Stimulated activated CD8-positive, alpha-beta memory T cell treated with anti-CD3 and anti-CD28 coated beads, Interleukin-7, amount 100 ng/mL, for 4 hours (primary cell): ENCODE measurements around the gene NLRP6.
"Not testable (repeated sequence)": the region's sequence is repeated elsewhere in the genome, so short reads cannot be mapped to it uniquely, and the experiment has no call there.

Experiments used
- DNase-seq, 2 donors: peaks; one replicate each; pipeline ENCODE4 v3.0.0-alpha.2; 2020; ENCODE audit warnings: low read depth in 2 of 2

The NLRP6 gene

DNA sequence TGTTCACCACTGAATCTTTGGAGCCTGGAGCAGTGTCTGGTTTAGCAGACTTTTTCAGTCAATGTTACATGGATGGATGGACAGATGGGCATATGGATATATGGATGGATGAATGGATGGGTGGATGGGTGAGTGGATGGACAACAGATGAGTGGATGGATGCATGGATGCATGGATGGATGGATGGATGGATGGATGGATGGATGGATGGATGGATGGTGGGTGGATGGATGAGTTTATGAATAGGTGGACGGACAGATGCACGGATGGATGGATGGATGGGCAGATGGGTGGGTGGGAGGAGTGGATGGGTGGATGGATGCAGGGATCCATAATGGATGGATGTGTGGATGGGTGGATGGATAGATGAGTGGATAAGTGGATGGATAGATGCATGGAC lies 22.4 kb upstream of the NLRP6 start:
- DNase-seq, result no peak

DNA sequence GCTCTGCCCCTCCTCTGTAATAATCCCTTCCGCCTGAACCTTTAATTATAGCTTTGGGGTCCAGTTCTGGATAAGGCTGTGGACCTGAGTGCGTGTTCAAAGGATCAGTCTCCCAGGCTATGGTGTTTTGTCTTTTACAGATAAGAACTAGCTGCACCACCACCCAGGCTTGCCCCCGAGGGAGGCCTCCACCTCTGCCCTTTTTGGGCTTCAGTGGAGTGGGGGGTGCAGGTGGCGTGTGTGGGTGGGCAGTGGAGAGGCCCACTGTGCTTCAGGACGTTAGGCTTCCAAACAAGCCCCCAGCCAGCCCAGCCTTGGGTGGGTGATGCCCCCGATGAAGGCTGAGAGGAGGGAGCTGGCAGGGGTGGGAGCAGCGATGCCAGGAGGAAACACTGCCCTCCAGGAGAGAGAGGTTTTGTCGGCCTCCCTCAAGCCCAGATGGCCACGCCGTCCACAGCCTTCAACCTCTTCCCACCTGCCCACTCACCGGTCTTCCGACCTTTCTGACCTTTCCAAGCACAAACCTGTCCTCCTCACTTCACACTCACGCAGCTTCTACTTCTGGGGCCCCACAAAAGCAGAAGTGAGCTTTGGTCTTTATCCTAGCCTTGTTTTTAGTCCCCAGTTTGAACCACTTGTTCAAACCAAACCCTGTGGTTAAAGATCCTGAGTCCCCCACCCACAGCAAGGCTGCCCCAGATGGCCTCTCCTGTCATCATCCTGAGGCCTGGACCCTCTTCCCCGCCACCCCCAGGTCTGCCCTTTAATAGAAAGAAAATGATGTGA lies 21.1 kb upstream of the NLRP6 start:
- no peak for DNase-seq

DNA sequence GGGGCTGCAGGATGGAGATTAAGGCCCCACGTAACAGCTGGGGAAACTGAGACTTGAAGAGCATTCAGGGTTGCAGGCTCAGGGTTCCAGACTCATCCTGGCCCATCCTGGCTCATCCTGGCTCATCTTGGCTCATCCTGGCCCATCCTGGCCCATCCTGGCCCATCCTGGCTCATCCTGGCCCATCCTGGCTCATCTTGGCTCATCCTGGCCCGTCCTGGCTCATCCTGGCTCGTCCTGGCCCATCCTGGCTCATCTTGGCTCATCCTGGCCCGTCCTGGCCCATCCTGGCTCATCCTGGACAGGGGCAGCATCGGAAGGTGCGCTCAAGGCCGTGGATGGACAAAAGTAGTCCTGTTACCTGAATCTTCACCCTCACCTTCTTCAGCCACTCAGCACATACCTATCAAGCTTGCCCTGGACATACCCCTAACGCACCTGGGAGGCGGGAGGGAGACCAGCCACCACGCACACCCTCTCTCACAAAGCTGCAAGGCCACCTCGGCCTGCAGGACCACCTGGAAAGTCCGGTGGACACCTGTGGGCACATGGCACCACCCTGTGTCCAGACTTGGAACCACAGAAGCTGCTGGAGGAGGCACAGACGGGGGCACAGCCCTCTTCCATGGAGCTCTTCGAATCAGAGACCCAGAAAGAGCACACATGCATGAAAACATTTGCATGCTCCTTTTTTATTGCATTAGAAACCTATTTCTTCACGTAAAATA lies 20.3 kb upstream of the NLRP6 start:
- no peak for DNase-seq

DNA sequence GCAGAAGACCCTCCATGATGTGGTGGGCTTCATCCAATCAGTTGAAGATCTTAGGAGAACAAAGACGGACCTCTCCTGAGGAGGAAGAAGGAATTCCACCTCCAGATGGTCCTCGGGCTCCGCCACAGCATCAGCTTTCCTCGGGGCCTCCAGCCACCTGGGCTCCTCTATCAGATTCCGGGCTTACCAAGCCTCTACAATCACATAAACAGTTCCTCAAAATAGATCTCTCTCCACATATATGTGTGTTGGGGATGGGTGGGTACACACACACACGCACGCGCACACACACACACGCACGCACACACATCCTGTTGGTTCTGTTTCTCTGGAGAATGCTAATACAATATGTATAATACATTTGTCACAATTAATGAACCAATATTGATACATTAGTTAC lies 18.8 kb upstream of the NLRP6 start:
- no peak for DNase-seq

DNA sequence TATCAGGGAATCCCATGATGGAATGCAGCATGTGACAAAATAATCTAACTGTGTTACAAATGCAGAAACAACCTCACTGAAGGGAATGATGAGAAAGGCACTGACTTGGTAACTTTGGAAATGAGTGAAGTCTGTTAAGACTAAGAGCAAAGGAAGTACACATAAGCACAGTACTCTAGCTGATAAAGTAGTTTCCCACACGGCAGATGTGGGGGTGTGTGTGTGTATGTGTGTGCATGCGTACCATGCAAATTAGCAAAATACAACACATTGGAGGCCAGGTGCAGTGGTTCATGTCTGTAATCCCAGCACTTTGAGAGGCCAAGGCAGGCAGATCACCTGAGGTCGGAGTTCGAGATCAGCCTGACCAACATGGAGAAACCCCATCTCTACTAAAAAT lies 16.6 kb upstream of the NLRP6 start:
- no peak for DNase-seq

DNA sequence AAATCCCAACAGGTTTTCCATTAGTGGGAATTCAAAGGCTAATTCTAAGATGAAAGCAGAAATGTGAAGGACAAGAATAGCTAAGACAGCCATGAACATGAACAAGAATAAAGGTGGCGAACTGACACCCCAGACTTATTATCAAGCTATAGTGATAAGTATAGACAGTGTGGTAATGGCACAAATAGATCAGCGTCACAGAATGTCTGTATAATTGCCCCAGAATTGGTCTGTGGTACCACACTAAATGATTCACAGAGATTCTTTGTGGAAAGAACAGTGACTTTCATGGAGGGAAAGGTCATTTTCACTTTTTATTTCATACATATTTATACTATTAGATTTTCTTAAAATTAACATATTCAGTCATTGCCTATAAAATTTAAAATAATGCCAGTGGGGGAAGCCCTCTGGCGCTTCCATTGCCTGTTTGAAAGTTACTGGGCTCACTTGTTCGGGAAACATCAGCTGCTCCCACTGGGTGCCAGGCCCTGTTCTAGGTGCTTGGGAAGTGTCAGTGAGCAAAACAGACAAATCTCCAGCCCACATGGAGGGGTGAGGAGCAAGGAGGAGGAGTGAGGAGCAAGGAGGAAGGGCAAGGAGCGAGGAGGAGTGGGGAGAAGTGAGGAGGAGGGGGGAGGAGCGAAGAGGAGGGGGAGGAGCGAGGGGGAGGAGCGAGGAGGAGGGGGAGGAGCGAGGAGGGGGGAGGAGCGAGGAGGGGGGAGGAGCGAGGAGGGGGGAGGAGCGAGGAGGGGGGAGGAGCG lies 11.3 kb upstream of the NLRP6 start:
- DNase-seq, result no peak

DNA sequence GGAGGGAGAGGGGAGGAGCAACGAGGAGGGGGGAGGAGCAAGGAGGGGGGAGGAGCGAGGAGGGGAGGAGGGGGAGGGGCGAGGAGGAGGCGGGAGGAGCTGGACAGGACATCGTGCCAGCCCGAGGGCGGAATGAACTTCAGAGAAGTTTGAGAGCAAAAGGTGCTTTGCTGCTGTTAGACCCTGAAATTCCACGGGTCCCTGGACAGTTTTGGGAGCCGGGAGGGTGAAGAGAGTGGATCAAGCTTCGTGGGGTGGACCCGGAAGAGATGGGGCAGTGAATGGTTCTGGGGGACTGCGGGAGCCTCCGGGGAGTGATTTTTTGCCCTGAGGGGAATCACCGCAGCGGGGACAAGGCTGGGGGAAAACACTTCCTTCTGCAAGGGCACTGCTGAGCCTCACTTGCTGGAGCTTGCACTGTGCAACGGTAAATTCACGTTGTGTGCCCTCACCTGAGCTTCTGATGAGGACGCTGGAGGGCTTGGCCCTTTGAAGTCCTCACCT lies 10.7 kb upstream of the NLRP6 start:
- no peak for DNase-seq

DNA sequence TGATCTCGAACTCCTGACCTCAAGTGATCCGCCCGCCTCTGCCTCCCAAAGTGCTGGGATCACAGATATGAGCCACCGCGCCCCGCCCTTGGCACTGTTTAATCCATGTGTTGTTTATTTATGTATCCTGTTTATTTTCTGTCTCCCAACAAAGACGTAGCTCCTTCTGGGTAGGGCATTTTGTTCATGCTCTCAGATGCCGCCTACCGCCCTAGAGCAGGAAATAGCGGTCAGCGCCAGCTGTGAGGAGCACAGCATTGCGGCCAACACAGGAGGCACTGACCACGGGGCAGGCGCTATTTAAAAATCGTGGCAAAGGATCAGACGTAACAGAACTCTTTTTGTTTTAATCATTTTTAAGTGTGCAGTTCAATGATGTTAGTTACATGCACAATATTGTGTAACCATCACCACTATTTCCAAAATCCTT lies 9.5 kb upstream of the NLRP6 start:
- not testable (repeated sequence) for DNase-seq

DNA sequence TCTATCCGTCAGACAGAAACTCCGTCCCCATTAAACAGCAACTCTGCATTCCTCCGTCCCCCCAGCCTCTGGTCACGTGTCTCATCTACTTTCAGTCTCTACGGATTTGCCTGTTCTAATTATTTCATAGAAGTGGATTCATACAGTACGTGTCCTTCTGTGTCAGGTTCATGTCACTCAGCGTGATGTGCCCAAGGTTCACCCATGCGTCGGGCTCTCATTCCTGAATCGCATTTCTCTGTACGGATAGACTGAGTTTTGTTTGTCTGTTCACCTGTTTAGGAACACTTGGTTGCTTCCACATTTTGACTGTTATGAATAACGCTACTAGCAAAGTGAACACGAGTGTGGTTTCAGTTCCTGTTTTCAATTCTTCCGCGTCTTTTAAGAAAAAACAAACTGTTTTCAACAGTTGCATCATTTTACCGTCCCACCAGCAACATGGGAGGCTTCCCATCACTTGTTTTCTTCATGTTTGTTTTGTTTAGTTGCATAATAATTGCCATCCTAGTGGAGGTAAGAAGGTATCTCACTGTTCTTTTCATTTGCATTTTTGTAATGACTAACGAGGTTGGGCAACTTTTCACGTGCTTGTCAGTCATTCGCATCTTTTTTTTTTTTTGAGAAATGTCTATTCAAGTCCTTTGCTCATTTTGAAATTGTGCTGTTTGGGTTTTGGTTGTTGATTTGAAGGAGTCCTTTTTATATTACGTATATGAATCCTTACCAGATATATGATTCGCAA lies 8.9 kb upstream of the NLRP6 start:
- no peak for DNase-seq

DNA sequence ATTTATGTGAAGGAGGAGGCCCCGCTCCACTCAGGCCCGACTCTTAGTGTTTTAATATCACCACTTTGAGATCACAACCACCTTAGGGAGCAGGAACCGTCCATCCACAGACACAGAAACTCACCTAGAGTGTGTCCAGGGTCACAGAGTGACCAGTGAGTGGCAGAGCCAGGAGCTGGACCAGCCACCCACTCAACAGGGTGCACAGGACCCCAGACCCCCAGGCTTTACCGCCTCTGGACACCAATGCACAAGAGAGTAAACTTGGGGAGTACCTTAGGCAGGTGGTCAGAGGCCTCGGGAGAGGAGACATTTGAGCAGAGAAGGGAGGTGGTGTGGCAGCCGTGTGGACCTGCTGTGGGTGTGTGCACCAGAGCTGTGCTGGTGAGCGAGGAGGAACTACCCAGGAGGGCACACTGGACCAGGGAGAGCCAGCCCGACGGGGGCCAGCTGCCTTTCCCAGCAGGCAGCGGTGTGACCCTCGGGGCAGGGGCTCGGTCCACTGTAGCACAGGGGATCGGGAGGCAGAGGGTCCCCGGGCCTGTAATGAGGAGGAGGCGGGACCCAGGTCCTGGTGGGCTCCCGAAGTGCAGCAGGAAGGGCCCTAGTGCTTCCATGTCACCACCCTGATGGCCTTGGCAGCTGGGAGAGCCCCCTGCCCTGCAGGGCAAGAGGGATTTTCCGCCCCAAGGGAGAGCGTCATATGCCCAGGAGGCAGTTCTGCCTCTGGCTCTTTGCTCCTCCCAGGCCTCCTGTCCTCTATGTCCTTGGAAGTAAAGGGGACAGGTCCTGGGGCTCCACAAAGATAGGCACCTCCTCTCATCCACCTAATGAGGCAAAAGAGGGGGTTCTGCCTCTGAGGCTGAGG lies 7.5 kb upstream of the NLRP6 start:
- DNase-seq, result no peak

DNA sequence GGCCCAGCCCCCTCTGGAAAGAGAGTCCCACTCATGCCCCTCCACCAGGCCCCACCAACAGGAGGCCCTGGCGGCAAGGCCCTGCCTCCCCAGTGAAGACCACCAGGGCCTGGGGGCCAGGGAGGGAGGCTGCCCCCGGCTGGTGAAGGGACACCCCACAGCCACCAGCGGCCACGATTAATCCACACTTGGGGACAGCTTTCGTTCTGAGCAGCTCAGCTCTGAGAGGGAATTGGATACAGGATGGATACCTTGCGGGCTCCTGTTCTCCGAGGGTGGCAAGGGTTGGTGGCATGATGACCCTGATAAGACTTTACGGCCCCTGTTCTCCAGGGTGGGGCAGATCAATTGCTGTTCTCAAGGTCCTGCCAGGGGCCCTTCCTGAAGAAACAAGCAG lies 6.9 kb upstream of the NLRP6 start:
- DNase-seq, result no peak

DNA sequence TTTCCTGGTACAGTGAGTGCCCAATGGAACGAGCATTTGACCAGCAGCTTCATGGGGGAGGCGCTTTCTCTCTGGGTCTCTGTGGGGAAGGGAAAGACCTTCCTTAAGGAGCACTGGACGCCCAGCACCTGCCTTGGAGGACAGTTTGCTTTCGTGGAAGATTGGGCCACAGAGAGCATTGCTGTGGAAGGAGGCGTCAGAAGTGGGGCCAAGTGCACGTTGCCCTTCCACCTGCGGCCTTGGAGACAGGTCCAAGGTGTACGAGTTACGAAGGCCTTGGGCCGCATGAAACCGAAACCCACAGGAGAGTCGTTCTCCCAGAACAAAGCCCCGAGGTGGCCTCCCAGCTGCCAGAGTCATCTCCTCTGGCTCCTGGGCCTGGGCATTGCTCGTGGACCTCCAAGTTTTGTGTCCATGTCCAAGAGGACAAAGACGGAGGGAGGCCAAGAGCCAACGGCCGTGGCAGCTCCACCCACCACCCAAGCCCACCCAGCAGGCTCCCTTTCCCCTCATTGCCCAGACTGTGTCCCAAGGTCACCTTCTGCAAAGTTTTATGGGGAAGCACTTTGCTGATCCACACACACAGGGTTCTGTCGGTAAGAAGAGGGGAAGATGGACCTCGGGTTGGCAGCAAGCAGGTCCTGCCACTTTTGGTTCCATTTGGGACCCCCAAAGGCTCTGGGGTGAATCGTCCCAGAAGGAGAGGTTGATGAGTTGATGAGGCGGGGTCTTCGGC lies 5.8 kb upstream of the NLRP6 start:
- no peak for DNase-seq

DNA sequence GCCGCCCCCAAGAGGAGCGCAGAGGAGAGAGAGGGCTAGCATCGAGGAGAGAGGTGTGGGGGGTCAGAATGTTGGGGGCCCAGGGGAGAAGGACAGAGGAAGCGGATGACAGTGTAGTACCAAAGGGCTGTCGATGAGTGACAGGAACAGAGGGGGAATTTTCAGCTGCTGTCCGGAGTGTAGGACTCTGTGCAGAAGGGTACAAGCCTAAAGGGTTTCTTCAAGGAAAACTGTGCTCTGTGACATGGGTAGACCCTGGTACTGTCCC lies 5.3 kb upstream of the NLRP6 start:
- DNase-seq, result no peak

DNA sequence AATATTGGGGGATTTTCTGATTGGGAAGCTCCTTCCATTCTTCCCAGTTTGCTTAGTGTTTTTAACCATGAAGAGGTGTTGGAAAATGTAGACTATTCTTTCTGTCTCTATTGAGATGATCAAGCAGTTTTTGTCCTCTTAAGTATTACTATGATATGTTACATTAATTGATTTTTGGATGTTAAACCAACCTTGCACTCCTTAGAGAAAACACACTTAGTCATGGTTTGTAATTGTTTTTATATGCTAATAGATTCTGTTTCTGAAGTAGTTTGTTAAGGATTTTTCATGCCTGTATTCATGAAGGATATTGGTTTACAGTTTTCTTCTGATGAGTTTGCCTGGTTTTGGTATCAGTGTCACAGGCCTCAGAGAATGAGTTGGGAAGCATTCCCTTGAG lies 2.0 kb upstream of the NLRP6 start:
- DNase-seq, result no peak

DNA sequence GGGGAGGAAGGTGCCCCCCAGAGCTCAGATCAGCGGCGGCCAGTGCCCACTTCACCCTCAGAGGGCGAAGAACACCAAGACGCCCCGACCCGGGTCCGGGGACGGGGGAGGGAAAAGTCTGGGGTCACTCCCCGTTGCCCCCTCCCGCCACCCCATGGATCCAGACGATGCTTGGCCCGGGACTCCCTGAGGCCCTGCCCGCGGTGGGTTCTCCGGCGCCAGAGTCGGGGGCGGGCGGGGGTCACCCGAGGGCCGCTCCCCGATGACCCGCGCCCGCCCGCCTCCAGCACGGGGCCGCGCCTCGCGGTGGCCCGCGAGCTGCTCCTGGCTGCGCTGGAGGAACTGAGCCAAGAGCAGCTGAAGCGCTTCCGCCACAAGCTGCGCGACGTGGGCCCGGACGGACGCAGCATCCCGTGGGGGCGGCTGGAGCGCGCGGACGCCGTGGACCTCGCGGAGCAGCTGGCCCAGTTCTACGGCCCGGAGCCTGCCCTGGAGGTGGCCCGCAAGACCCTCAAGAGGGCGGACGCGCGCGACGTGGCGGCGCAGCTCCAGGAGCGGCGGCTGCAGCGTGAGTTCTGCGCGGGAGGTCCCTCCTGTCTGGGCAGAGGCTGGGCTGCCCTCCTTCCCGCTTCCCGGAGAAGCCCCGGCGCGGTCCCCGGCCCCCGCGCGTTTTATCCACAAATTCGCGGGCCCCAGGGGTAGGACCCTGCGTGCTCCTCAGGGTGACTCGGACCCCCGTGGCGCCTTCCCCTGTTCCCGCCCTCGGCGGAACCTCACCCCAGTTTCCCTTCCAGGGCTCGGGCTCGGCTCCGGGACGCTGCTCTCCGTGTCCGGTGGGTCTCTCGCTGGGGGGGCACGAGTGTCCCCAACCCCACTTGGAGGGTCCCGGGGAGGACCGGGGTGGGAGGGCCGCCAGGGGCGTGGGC lies 1.1 kb downstream of the NLRP6 start:
- no peak for DNase-seq

DNA sequence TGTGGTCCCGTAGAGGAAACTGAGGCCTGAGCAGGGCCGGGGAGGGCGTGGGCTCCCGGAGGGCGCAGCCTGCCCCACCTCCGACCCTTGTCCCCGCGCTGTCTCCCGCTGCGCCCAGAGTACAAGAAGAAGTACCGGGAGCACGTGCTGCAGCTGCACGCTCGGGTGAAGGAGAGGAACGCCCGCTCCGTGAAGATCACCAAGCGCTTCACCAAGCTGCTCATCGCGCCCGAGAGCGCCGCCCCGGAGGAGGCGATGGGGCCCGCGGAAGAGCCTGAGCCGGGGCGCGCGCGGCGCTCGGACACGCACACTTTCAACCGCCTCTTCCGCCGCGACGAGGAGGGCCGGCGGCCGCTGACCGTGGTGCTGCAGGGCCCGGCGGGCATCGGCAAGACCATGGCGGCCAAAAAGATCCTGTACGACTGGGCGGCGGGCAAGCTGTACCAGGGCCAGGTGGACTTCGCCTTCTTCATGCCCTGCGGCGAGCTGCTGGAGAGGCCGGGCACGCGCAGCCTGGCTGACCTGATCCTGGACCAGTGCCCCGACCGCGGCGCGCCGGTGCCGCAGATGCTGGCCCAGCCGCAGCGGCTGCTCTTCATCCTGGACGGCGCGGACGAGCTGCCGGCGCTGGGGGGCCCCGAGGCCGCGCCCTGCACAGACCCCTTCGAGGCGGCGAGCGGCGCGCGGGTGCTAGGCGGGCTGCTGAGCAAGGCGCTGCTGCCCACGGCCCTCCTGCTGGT lies 1.9 kb downstream of the NLRP6 start:
- DNase-seq, result no peak

DNA sequence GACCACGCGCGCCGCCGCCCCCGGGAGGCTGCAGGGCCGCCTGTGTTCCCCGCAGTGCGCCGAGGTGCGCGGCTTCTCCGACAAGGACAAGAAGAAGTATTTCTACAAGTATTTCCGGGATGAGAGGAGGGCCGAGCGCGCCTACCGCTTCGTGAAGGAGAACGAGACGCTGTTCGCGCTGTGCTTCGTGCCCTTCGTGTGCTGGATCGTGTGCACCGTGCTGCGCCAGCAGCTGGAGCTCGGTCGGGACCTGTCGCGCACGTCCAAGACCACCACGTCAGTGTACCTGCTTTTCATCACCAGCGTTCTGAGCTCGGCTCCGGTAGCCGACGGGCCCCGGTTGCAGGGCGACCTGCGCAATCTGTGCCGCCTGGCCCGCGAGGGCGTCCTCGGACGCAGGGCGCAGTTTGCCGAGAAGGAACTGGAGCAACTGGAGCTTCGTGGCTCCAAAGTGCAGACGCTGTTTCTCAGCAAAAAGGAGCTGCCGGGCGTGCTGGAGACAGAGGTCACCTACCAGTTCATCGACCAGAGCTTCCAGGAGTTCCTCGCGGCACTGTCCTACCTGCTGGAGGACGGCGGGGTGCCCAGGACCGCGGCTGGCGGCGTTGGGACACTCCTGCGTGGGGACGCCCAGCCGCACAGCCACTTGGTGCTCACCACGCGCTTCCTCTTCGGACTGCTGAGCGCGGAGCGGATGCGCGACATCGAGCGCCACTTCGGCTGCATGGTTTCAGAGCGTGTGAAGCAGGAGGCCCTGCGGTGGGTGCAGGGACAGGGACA lies 2.7 kb downstream of the NLRP6 start:
- no peak for DNase-seq
